ENCODE results near the gene COPS9.
A peak's percentile ranks its signal among the peaks of the same experiment; 100 is the strongest.

Gene COPS9

DNA sequence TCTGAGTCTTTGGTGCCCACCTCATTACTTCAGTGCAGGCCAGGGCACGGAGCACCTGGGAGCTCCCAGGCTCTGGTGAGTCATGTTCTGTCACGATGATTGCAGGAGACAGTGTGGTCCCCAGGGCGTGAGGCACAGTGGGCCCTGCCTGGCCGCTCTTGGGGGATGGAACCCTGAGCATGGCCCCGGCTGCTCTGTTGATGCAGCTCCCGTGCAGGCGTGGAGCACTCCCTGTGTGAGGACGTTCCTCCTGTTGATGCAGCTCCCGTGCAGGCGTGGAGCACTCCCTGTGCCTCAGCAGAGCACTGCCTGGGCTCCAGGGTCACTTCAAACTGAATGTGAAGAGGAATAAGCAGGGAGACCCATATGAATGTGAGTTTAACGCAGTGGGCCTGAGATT, 30.1 kb downstream of the COPS9 start:
- no peak for DNase-seq

DNA sequence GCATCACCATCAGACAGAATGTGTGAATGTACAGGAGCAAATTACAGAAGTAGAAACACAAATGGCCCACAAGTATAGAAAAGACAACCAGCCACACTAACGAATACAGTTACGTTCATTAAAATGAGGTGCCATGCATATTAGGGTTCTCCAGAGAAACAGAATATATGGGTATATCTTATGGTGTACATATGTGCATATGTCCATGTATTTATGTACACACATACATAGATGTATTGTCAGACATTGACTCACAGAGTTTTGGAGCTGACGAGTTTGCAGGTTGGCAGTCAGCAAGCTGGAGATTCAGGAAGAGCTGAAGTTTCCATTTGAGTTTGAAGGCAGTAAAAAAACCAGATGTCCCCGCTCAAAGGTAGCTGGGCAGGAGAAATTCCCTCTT, 33.0 kb downstream of the COPS9 start:
- no peak for DNase-seq

GRCh38 chr2:240098349-240098748, 37.8 kb downstream of the COPS9 start:
- DNase-seq: no peak

- peak; percentile 13 for DNase-seq
Observed at GRCh38 chr2:240095556-240096523, 40.3 kb downstream of the COPS9 start.

DNA sequence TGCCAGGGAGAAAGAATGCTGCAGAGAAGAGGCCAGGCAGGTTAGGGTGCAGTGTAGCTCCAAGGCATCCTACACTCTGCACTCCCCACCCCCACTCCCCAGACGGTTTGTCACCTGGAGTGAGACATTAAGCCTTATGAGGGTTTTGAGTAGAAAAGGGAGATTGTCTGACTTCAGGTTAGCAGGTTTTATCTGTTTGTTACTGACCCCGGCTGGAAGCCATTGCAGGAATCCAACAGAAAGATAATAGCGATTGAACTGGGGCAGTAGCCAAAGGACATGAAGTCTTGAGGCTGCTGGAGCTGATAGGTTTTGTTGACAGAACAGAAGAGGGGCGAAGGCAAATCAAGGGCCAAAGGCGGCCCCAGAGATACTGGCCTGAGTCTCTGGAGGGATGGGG, 46.8 kb downstream of the COPS9 start:
- no peak for DNase-seq

DNA sequence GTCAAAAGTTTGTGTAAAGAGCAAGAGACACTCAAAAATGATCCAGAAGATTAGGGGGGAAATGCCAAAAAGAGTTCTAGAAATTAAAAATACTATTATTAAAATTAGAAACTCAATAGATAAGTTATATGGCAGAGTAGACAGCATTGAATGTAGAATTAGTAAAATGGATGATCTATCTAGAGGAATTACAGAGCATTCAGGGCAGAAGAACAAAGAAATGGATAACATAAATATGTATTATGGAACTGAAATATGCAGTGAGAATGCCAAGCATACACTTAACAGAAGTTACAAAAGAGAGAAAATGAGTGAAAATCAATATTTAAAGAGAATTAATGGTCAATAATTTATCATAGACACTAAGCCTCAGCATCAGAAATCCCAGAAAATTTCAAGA, 49.5 kb downstream of the COPS9 start:
- no peak for DNase-seq
